Esophagus muscularis mucosa (tissue), 4 donors: ENCODE results near the gene FBXL5.

Experiments used
- CTCF ChIP-seq, 3 experiments: fragments of 200-600 bp in 2 of 3; fragments of 450-650 bp in 1 of 3; sonication (generic) in 2 of 3; IDR thresholded peaks; one replicate each; pipeline ENCODE4 v1.5.1; 2017 to 2019; ENCODE audit warnings: antibody characterized with exemption in 3 of 3, mild to moderate bottlenecking in 2 of 3, moderate library complexity in 1 of 3
- EP300 ChIP-seq: sonication (generic); formaldehyde crosslinking; IDR thresholded peaks from one replicate; pipeline ENCODE4 v1.6.1; 2017; ENCODE audit warnings: antibody characterized with exemption
- POLR2A ChIP-seq: fragments of 450-650 bp; IDR thresholded peaks from one replicate; pipeline ENCODE4 v1.6.1; 2017; ENCODE audit warnings: antibody characterized with exemption, moderate library complexity, mild to moderate bottlenecking, low read depth

GRCh38 chr4:15674926-15675325, 19.8 kb upstream of the FBXL5 start:
- TF ChIP-seq EP300 (no peak), POLR2A (no peak), CTCF (IDR thresholded peaks at IDR 0.05) (no peak)
